AG04450 (cell line): ENCODE data around the gene ARHGAP6. TPM values are rescaled to one million over a fixed set of nuclear protein-coding genes. Genes with fewer than 3 reads are reported as not detected.

Experiments
- CTCF ChIA-PET: fragments of 300-600, 350-600 bp; formaldehyde crosslinking; extraction: SDS; loops from one replicate; lab custom pipeline; 2022; ENCODE audit warnings: antibody characterized with exemption, inconsistent platforms; lab: Charles Lee
- POLR2A ChIA-PET: fragments of 350-600 bp; formaldehyde crosslinking; extraction: SDS; loops from one replicate; lab custom pipeline; 2021; ENCODE audit warnings: antibody characterized with exemption, inconsistent platforms; lab: Yijun Ruan, JAX
- DNase-seq: peaks from one replicate; pipeline ENCODE4 v3.0.0-alpha.2; 2011; ENCODE audit warnings: low read depth, low spot score
- H3K27ac ChIP-seq: one replicate; pipeline ENCODE4 v1.5.1; 2012; ENCODE audit warnings: low read depth, low read length, control low read depth
- H3K27me3 ChIP-seq: one replicate; pipeline ENCODE4 v1.6.0; 2012; ENCODE audit warnings: low read length; ENCODE audit not compliant: control insufficient read depth, insufficient read depth
- H3K4me3 ChIP-seq: 2 replicates; pipeline ENCODE4 v1.5.1; 2011; ENCODE audit warnings: mild to moderate bottlenecking, low read depth, low read length, control low read depth
- H3K9me3 ChIP-seq: 2 replicates; pipeline ENCODE4 v1.5.1; 2012; ENCODE audit warnings: low read length; ENCODE audit not compliant: control insufficient read depth, insufficient read depth
- polyA plus RNA-seq: library from polyadenylated mRNA; depleted of rRNA; stranded (reverse); fragments of >200 nt; gene quantifications from 2 replicates; pipeline ENCODE4 v1.2.3, GENCODE V29; 2011
- TF ChIP-seq, protein P1 (sequence below): IDR thresholded peaks from 2 replicates; pipeline ENCODE4 v1.5.1; 2011; ENCODE audit warnings: low read depth, low read length, control low read depth, inconsistent platforms

Gene ARHGAP6
- polyA plus RNA-seq, 1 experiment = 4.0 TPM

- H3K9me3 ChIP-seq = no peaks in the 10 kb centered on the region
- POLR2A ChIA-PET = interaction anchor here (0.9 kb wide), 1 partner anchor 13 kb away, joined by 3 read pairs; no protein-coding TSS in a partner anchor
- CTCF ChIA-PET = interaction anchor here (1.3 kb wide), 2 partner anchors 145 to 146 kb away, joined by 4 to 5 read pairs; no protein-coding TSS in a partner anchor
- H3K4me3 ChIP-seq = no peak overlapping the region
- H3K27me3 ChIP-seq = no peaks in the 10 kb centered on the region
- DNase-seq = peak; percentile 26
- TF ChIP-seq, protein P1, sequence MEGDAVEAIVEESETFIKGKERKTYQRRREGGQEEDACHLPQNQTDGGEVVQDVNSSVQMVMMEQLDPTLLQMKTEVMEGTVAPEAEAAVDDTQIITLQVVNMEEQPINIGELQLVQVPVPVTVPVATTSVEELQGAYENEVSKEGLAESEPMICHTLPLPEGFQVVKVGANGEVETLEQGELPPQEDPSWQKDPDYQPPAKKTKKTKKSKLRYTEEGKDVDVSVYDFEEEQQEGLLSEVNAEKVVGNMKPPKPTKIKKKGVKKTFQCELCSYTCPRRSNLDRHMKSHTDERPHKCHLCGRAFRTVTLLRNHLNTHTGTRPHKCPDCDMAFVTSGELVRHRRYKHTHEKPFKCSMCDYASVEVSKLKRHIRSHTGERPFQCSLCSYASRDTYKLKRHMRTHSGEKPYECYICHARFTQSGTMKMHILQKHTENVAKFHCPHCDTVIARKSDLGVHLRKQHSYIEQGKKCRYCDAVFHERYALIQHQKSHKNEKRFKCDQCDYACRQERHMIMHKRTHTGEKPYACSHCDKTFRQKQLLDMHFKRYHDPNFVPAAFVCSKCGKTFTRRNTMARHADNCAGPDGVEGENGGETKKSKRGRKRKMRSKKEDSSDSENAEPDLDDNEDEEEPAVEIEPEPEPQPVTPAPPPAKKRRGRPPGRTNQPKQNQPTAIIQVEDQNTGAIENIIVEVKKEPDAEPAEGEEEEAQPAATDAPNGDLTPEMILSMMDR = no peak
- peak overlapping the region; percentile 57 for H3K27ac ChIP-seq
These were observed 279.7 kb downstream of the ARHGAP6 start for GRCh38 chrX:11386001-11386523.

GRCh38 chrX:11382930-11383329, 282.8 kb downstream of the ARHGAP6 start:
- ChIA-PET CTCF (interaction anchor here (1.8 to 2.5 kb wide), 2 partner anchors 12 to 25 kb away, joined by 6 to 27 read pairs; no protein-coding TSS in a partner anchor), POLR2A (no interaction called here)
- DNase-seq = no peak
- Histone ChIP-seq H3K9me3 (no peaks in the 10 kb centered on the region; the same call in 1 of the 2 replicates), H3K27ac (no peak overlapping the region), H3K27me3 (no peaks in the 10 kb centered on the region), H3K4me3 (no peak overlapping the region)
- TF ChIP-seq, protein P1 = no peak

DNA sequence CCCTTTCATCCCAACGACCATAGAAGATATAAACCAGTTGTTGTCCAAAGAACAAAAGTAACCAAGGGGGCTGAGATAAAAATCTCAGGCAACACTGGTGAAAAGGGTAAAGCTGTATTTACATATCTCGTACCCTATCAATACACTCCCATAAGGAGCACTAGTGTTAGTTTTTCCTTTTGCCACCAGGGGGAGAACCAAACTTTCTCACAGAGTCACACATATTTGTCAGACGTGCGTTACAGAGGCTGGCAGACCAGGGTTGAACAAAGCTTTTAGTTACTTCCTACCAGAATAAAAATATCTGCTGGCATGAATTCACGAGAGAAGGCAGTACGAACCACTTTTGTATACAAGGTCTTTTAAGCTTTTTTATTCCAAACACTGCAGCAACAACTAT, 284.3 kb downstream of the ARHGAP6 start:
- Histone ChIP-seq H3K4me3 (no peak overlapping the region), H3K9me3 (no peaks in the 10 kb centered on the region; the same call in 1 of the 2 replicates), H3K27me3 (no peaks in the 10 kb centered on the region), H3K27ac (no peak overlapping the region)
- ChIA-PET POLR2A (no interaction called here), CTCF (interaction anchor here (0.5 to 3.7 kb wide), 31 partner anchors 8 to 1191 kb away, joined by 3 to 48 read pairs (median 4); no protein-coding TSS in a partner anchor)
- TF ChIP-seq, protein P1 = peak; percentile 55
- peak; percentile 18 for DNase-seq

DNA sequence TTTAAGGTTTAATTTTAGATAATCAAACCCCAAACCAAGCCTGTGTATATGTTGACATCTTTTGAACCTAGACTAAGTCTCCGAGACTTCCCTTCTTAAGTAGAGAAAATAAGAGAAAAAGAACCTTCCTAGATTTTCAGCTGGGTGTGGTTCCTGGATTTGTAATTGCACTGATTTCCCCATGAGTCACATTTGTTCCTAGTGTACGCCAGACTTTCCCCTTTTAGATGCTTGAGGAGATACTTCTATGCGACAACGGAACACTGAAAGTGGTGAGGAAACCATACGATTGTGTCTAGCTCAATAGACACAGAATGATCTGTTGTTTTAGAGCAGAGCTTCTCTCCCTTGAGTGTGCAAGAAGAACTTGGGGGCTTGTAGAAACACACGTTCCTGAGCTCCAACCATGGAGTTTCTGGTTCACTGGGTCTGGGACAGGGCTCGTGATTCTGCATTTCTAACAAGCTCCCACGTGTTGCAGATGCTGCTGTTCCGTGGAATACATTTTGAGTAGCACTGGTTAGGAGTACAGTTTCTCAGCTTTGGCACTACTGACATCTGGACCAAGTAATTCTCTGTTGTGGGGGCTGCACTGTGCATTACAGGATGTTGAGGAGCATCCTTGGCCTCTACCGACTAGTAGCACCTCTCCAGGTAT, 285.4 kb downstream of the ARHGAP6 start:
- CTCF ChIA-PET = interaction anchor here (1.0 to 3.7 kb wide), 9 partner anchors 9 to 151 kb away, joined by 4 to 48 read pairs (median 14); no protein-coding TSS in a partner anchor
- TF ChIP-seq, protein P1 = no peak
- no peak overlapping the region for H3K27ac ChIP-seq
- H3K27me3 ChIP-seq = no peaks in the 10 kb centered on the region
- POLR2A ChIA-PET = no interaction called here
- no peak for DNase-seq
- H3K9me3 ChIP-seq = no peaks in the 10 kb centered on the region; the same call in 1 of the 2 replicates
- no peak overlapping the region for H3K4me3 ChIP-seq

GRCh38 chrX:11376163-11376562, 289.6 kb downstream of the ARHGAP6 start:
- Histone ChIP-seq H3K27ac (no peak overlapping the region), H3K9me3 (no peaks in the 10 kb centered on the region; the same call in 1 of the 2 replicates), H3K27me3 (no peaks in the 10 kb centered on the region), H3K4me3 (no peak overlapping the region)
- CTCF ChIA-PET = no interaction called here
- POLR2A ChIA-PET = no interaction called here
- no peak for DNase-seq
- TF ChIP-seq, protein P1 = no peak
